Mucosa of stomach (tissue), 1 donor: Measurements from ENCODE around the gene CHIC2.

Experiments
- H3K27me3 ChIP-seq: one replicate; pipeline ENCODE4 v1.7.0; 2013; ENCODE audit warnings: mild to moderate bottlenecking, low read length; ENCODE audit not compliant: control insufficient read depth, insufficient read depth
- H3K36me3 ChIP-seq: one replicate; pipeline ENCODE4 v1.7.0; 2013; ENCODE audit warnings: low read length; ENCODE audit not compliant: control insufficient read depth, insufficient read depth
- H3K4me1 ChIP-seq: one replicate; pipeline ENCODE4 v1.7.0; 2013; ENCODE audit warnings: mild to moderate bottlenecking, low read length; ENCODE audit not compliant: control insufficient read depth, insufficient read depth
- H3K4me3 ChIP-seq: one replicate; pipeline ENCODE4 v1.7.0; 2013; ENCODE audit warnings: low read length
- H3K9ac ChIP-seq: one replicate; pipeline ENCODE4 v1.7.0; 2013; ENCODE audit warnings: mild to moderate bottlenecking, low read length, moderate library complexity
- H3K9me3 ChIP-seq: one replicate; pipeline ENCODE4 v1.7.0; 2013; ENCODE audit warnings: mild to moderate bottlenecking, low read length, moderate library complexity; ENCODE audit not compliant: control insufficient read depth
- donor health status: Pancreatic carcinoma.

Gene CHIC2

GRCh38 chr4:54090804-54091623 is 26.6 kb upstream of the CHIC2 start:
- H3K27me3 ChIP-seq: peaks cover 59% of the 10 kb centered on the region
- H3K4me3 ChIP-seq: no peak overlapping the region
- H3K36me3 ChIP-seq: no peaks in the 10 kb centered on the region
- H3K9me3 ChIP-seq: no peaks in the 10 kb centered on the region
- peaks cover 25% of the 10 kb centered on the region for H3K4me1 ChIP-seq
- H3K9ac ChIP-seq: no peak overlapping the region

GRCh38 chr4:54090404-54090803 is 26.0 kb upstream of the CHIC2 start:
- H3K9me3 ChIP-seq: no peaks in the 10 kb centered on the region
- peaks cover 53% of the 10 kb centered on the region for H3K27me3 ChIP-seq
- no peak overlapping the region for H3K9ac ChIP-seq
- no peak overlapping the region for H3K4me3 ChIP-seq
- no peaks in the 10 kb centered on the region for H3K36me3 ChIP-seq
- H3K4me1 ChIP-seq: peaks cover 25% of the 10 kb centered on the region

- H3K4me1 ChIP-seq: peaks cover 25% of the 10 kb centered on the region
- H3K9ac ChIP-seq: no peak overlapping the region
- no peaks in the 10 kb centered on the region for H3K36me3 ChIP-seq
- H3K9me3 ChIP-seq: no peaks in the 10 kb centered on the region
- no peak overlapping the region for H3K4me3 ChIP-seq
- peaks cover 47% of the 10 kb centered on the region for H3K27me3 ChIP-seq
Measured at GRCh38 chr4:54089875-54090274, 25.5 kb upstream of the CHIC2 start.

- Histone ChIP-seq H3K4me1 (no peaks in the 10 kb centered on the region), H3K9ac (no peak overlapping the region), H3K9me3 (no peaks in the 10 kb centered on the region), H3K27me3 (peaks cover 4% of the 10 kb centered on the region), H3K36me3 (no peaks in the 10 kb centered on the region), H3K4me3 (no peak overlapping the region)
Measured at GRCh38 chr4:54085284-54085683, 20.9 kb upstream of the CHIC2 start.

GRCh38 chr4:54082168-54082567 is 17.8 kb upstream of the CHIC2 start:
- H3K27me3 ChIP-seq: no peaks in the 10 kb centered on the region
- no peaks in the 10 kb centered on the region for H3K9me3 ChIP-seq
- no peak overlapping the region for H3K4me3 ChIP-seq
- H3K4me1 ChIP-seq: no peaks in the 10 kb centered on the region
- no peak overlapping the region for H3K9ac ChIP-seq
- no peaks in the 10 kb centered on the region for H3K36me3 ChIP-seq

GRCh38 chr4:54077812-54078211 is 13.4 kb upstream of the CHIC2 start:
- H3K36me3 ChIP-seq: no peaks in the 10 kb centered on the region
- no peaks in the 10 kb centered on the region for H3K4me1 ChIP-seq
- no peak overlapping the region for H3K9ac ChIP-seq
- H3K27me3 ChIP-seq: no peaks in the 10 kb centered on the region
- no peaks in the 10 kb centered on the region for H3K9me3 ChIP-seq
- H3K4me3 ChIP-seq: no peak overlapping the region

GRCh38 chr4:54076673-54077072 is 12.3 kb upstream of the CHIC2 start:
- Histone ChIP-seq H3K27me3 (no peaks in the 10 kb centered on the region), H3K9me3 (no peaks in the 10 kb centered on the region), H3K4me1 (no peaks in the 10 kb centered on the region), H3K9ac (no peak overlapping the region), H3K4me3 (no peak overlapping the region), H3K36me3 (no peaks in the 10 kb centered on the region)

- no peaks in the 10 kb centered on the region for H3K9me3 ChIP-seq
- H3K9ac ChIP-seq: no peak overlapping the region
- H3K4me3 ChIP-seq: no peak overlapping the region
Measured at GRCh38 chr4:54074381-54074780, 10.0 kb upstream of the CHIC2 start.

GRCh38 chr4:54073271-54073880 is 9.0 kb upstream of the CHIC2 start:
- Histone ChIP-seq H3K27me3 (no peaks in the 10 kb centered on the region), H3K9ac (no peak overlapping the region), H3K9me3 (no peaks in the 10 kb centered on the region), H3K36me3 (no peaks in the 10 kb centered on the region), H3K4me3 (no peak overlapping the region), H3K4me1 (no peaks in the 10 kb centered on the region)

More at GRCh38 chr4:54074381-54074780, 10.0 kb upstream of the CHIC2 start:
- no peaks in the 10 kb centered on the region for H3K27me3 ChIP-seq
- H3K36me3 ChIP-seq: no peaks in the 10 kb centered on the region
- H3K4me1 ChIP-seq: no peaks in the 10 kb centered on the region

- Histone ChIP-seq H3K9ac (peak overlapping the region; percentile 3), H3K4me3 (no peak overlapping the region), H3K36me3 (no peaks in the 10 kb centered on the region), H3K27me3 (no peaks in the 10 kb centered on the region), H3K4me1 (peaks cover 19% of the 10 kb centered on the region), H3K9me3 (no peaks in the 10 kb centered on the region)
Measured at GRCh38 chr4:54067166-54067565, 2.8 kb upstream of the CHIC2 start.

- no peaks in the 10 kb centered on the region for H3K27me3 ChIP-seq
- peaks cover 19% of the 10 kb centered on the region for H3K4me1 ChIP-seq
- no peak overlapping the region for H3K4me3 ChIP-seq
- H3K9ac ChIP-seq: peak overlapping the region; percentile 3
- no peaks in the 10 kb centered on the region for H3K36me3 ChIP-seq
- no peaks in the 10 kb centered on the region for H3K9me3 ChIP-seq
Measured at GRCh38 chr4:54066718-54067129, 2.3 kb upstream of the CHIC2 start.

- Histone ChIP-seq H3K36me3 (no peaks in the 10 kb centered on the region), H3K9ac (no peak overlapping the region), H3K27me3 (no peaks in the 10 kb centered on the region), H3K9me3 (no peaks in the 10 kb centered on the region), H3K4me3 (no peak overlapping the region), H3K4me1 (peaks cover 19% of the 10 kb centered on the region)
Measured at GRCh38 chr4:54066088-54066415, 1.6 kb upstream of the CHIC2 start.
